Tibial nerve (tissue), 3 donors: ENCODE measurements around the gene RANBP17.

Source experiments
- CTCF ChIP-seq, 5 experiments: fragments of 200-600 bp in 3 of 5; fragments of 450-650 bp in 2 of 5; sonication (generic) in 3 of 5; IDR thresholded peaks; one replicate each; pipeline ENCODE4 v1.5.1; 2016 to 2019; ENCODE audit warnings: antibody characterized with exemption in 5 of 5, mild to moderate bottlenecking in 3 of 5, moderate library complexity in 2 of 5
- POLR2A ChIP-seq, 2 donors: fragments of 450-650 bp; IDR thresholded peaks; one replicate each; pipeline ENCODE4 v1.6.1; 2017; ENCODE audit warnings: antibody characterized with exemption in 2 of 2, mild to moderate bottlenecking in 2 of 2, moderate library complexity in 2 of 2

DNA sequence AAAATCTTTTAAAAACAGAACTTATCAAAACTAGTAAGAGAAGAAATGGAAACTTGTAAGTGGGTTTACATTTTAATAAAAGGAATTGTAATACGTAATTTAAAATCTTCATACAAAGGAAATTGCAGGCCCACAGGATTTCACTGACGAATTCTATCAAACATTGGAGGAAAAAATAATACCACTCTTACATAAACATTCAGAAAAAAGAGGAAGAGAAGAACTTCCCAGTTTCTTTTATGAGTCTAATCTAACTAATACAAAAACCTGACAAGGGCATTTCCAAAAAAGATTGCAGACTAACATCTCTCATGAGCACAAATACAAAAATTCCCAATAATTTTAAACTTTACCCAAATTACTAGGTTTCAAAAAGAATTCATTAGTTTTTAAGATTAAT, 149.0 kb downstream of the RANBP17 start:
- no peak for TF ChIP-seq CTCF (IDR thresholded peaks at IDR 0.05)
- TF ChIP-seq POLR2A (IDR thresholded peaks at IDR 0.05): no peak
